GM23338 (cell line): ENCODE results near the gene MSH3. TPM values are rescaled to one million over a fixed set of nuclear protein-coding genes. Genes with fewer than 3 reads are reported as not detected.

ENCODE experiments used
- ATAC-seq: fragments of 200-7000 bp; cut with Tn5 transposase; 3 replicates; pipeline ENCODE4 v1.9.1; 2020
- DNase-seq: peaks from one replicate; pipeline ENCODE4 v3.0.0-alpha.2; 2015; ENCODE audit warnings: low spot score
- H2AFZ ChIP-seq: fragments of 200-600 bp; sonication (generic); 2 replicates; pipeline ENCODE4 v1.8.0; 2016; ENCODE audit warnings: antibody characterized with exemption, mild to moderate bottlenecking, moderate library complexity
- H3F3A ChIP-seq: fragments of 200-600 bp; sonication (generic); replicated peaks from 2 replicates; pipeline ENCODE4 v1.8.0; 2017; ENCODE audit warnings: antibody characterized with exemption, mixed run types, low read depth
- H3K27ac ChIP-seq: fragments of 200-600 bp; sonication (generic); 2 replicates; pipeline ENCODE4 v1.6.1; 2016; ENCODE audit warnings: low read depth
- H3K27me3 ChIP-seq: fragments of 200-600 bp; sonication (generic); 2 replicates; pipeline ENCODE4 v1.8.0; 2016; ENCODE audit warnings: mild to moderate bottlenecking, mixed run types, moderate library complexity; ENCODE audit not compliant: insufficient read depth
- H3K36me3 ChIP-seq: fragments of 200-600 bp; sonication (generic); 2 replicates; pipeline ENCODE4 v1.8.0; 2016; ENCODE audit warnings: mild to moderate bottlenecking; ENCODE audit not compliant: insufficient read depth
- H3K4me1 ChIP-seq: fragments of 200-600 bp; sonication (generic); 2 replicates; pipeline ENCODE4 v1.8.0; 2016; ENCODE audit warnings: mild to moderate bottlenecking, moderate library complexity; ENCODE audit not compliant: insufficient read depth
- H3K4me2 ChIP-seq: fragments of 200-600 bp; sonication (generic); 2 replicates; pipeline ENCODE4 v1.7.1; 2017; ENCODE audit warnings: mixed run types
- H3K4me3 ChIP-seq: fragments of 200-600 bp; sonication (generic); 2 replicates; pipeline ENCODE4 v1.6.1; 2016; ENCODE audit warnings: mixed run types
- H3K79me2 ChIP-seq: fragments of 200-600 bp; sonication (generic); replicated peaks from 2 replicates; pipeline ENCODE4 v1.8.0; 2017; ENCODE audit warnings: mild to moderate bottlenecking; ENCODE audit not compliant: insufficient read depth
- H3K9me2 ChIP-seq: fragments of 200-600 bp; sonication (generic); 2 replicates; pipeline ENCODE4 v1.8.0; 2017; ENCODE audit not compliant: insufficient read depth
- H4K20me1 ChIP-seq: fragments of 200-600 bp; sonication (generic); replicated peaks from 2 replicates; pipeline ENCODE4 v1.8.0; 2017; ENCODE audit warnings: mild to moderate bottlenecking; ENCODE audit not compliant: insufficient read depth
- H3K27ac Mint-ChIP-seq: 2 replicates; pipeline ENCODE4 v1.8.0; 2020; ENCODE audit warnings: inconsistent platforms, mild to moderate bottlenecking, moderate library complexity, mixed read lengths
- H3K27me3 Mint-ChIP-seq: 3 replicates; pipeline ENCODE4 v1.8.0; 2022; ENCODE audit warnings: low read depth, mild to moderate bottlenecking, moderate library complexity, mixed read lengths, inconsistent platforms; ENCODE audit not compliant: insufficient read depth, poor library complexity
- H3K36me3 Mint-ChIP-seq: 3 replicates; pipeline ENCODE4 v1.8.0; 2021; ENCODE audit warnings: low read depth, mild to moderate bottlenecking, inconsistent platforms, moderate library complexity, mixed read lengths
- H3K4me1 Mint-ChIP-seq: 3 replicates; pipeline ENCODE4 v1.8.0; 2020; ENCODE audit warnings: mild to moderate bottlenecking, inconsistent platforms, mixed read lengths
- H3K4me3 Mint-ChIP-seq: 3 replicates; pipeline ENCODE4 v1.8.0; 2021; ENCODE audit warnings: moderate library complexity, mild to moderate bottlenecking, inconsistent platforms, mixed read lengths
- H3K9me3 Mint-ChIP-seq: 3 replicates; pipeline ENCODE4 v1.8.0; 2020; ENCODE audit warnings: moderate library complexity, mild to moderate bottlenecking, inconsistent platforms, mixed read lengths
- CREB1 ChIP-seq: fragments of 250-450 bp; sonication (Bioruptor Pico); IDR thresholded peaks from 2 replicates; pipeline ENCODE4 v1.5.0; 2020; ENCODE audit warnings: low read depth, mild to moderate bottlenecking, moderate library complexity
- EZH2 ChIP-seq: fragments of 200-600 bp; sonication (generic); IDR thresholded peaks from one replicate; pipeline ENCODE4 v1.8.0; 2017; ENCODE audit warnings: antibody characterized with exemption, mild to moderate bottlenecking, low read depth; ENCODE audit not compliant: unreplicated experiment
- EZH2phosphoT487 ChIP-seq: fragments of 200-600 bp; sonication (generic); IDR thresholded peaks from one replicate; pipeline ENCODE4 v1.8.1; 2018; ENCODE audit warnings: antibody characterized with exemption; ENCODE audit not compliant: unreplicated experiment
- NANOG ChIP-seq: IDR thresholded peaks from 2 replicates; pipeline ENCODE4 v1.6.1; 2016; ENCODE audit warnings: antibody characterized with exemption, borderline replicate concordance
- POLR2AphosphoS5 ChIP-seq: IDR thresholded peaks from 2 replicates; pipeline ENCODE4 v1.6.1; 2016; ENCODE audit warnings: antibody characterized with exemption, low read depth
- STAT1 ChIP-seq: IDR thresholded peaks from one replicate; pipeline ENCODE4 v1.6.1; 2016; ENCODE audit warnings: antibody characterized with exemption; ENCODE audit not compliant: unreplicated experiment
- ZNF331 ChIP-seq: fragments of 250-450 bp; sonication (Bioruptor Pico); IDR thresholded peaks from 2 replicates; pipeline ENCODE4 v1.5.0; 2020; ENCODE audit warnings: low read depth, mild to moderate bottlenecking, moderate library complexity
- polyA plus RNA-seq: library from polyadenylated mRNA; unstranded; fragments of >200 nt; fragmentation: Nextera tagmentation; extraction: Ambion mirVana; gene quantifications from 2 replicates; pipeline ENCODE4 v1.2.1, GENCODE V29; 2016
- total RNA-seq: library from RNA; depleted of rRNA; stranded (reverse); fragments of >200 nt; shearing (Covaris generic); gene quantifications from 2 replicates; pipeline ENCODE4 v1.2.3, GENCODE V29; 2014
- TF ChIP-seq, protein P1 (sequence below): fragments of 250-450 bp; sonication (Bioruptor Pico); IDR thresholded peaks from 2 replicates; pipeline ENCODE4 v1.5.0; 2020; ENCODE audit warnings: mild to moderate bottlenecking, moderate library complexity
- TF ChIP-seq, protein P2 (sequence below): IDR thresholded peaks from 2 replicates; pipeline ENCODE4 v1.6.1; 2016; ENCODE audit warnings: antibody characterized with exemption
- TF ChIP-seq, protein P3 (sequence below): IDR thresholded peaks from one replicate; pipeline ENCODE4 v1.6.1; 2018; ENCODE audit warnings: antibody characterized with exemption; ENCODE audit not compliant: unreplicated experiment

Gene MSH3
- total and polyA plus RNA-seq, 2 experiments from 2014 or later: 13.3 to 16.6 TPM

DNA sequence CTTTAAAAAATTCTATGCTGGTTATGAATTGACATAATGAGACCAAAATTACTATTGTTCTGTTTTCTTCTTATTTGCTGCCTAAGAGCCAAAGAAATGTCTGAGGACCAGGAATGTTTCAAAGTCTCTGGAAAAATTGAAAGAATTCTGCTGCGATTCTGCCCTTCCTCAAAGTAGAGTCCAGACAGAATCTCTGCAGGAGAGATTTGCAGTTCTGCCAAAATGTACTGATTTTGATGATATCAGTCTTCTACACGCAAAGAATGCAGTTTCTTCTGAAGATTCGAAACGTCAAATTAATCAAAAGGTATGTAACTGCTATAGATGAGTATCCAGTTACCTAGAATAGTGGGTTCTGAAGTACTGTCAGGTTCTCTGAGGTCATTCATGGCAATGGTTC lies 10.6 kb downstream of the MSH3 start (continued):
- TF ChIP-seq, protein P1, sequence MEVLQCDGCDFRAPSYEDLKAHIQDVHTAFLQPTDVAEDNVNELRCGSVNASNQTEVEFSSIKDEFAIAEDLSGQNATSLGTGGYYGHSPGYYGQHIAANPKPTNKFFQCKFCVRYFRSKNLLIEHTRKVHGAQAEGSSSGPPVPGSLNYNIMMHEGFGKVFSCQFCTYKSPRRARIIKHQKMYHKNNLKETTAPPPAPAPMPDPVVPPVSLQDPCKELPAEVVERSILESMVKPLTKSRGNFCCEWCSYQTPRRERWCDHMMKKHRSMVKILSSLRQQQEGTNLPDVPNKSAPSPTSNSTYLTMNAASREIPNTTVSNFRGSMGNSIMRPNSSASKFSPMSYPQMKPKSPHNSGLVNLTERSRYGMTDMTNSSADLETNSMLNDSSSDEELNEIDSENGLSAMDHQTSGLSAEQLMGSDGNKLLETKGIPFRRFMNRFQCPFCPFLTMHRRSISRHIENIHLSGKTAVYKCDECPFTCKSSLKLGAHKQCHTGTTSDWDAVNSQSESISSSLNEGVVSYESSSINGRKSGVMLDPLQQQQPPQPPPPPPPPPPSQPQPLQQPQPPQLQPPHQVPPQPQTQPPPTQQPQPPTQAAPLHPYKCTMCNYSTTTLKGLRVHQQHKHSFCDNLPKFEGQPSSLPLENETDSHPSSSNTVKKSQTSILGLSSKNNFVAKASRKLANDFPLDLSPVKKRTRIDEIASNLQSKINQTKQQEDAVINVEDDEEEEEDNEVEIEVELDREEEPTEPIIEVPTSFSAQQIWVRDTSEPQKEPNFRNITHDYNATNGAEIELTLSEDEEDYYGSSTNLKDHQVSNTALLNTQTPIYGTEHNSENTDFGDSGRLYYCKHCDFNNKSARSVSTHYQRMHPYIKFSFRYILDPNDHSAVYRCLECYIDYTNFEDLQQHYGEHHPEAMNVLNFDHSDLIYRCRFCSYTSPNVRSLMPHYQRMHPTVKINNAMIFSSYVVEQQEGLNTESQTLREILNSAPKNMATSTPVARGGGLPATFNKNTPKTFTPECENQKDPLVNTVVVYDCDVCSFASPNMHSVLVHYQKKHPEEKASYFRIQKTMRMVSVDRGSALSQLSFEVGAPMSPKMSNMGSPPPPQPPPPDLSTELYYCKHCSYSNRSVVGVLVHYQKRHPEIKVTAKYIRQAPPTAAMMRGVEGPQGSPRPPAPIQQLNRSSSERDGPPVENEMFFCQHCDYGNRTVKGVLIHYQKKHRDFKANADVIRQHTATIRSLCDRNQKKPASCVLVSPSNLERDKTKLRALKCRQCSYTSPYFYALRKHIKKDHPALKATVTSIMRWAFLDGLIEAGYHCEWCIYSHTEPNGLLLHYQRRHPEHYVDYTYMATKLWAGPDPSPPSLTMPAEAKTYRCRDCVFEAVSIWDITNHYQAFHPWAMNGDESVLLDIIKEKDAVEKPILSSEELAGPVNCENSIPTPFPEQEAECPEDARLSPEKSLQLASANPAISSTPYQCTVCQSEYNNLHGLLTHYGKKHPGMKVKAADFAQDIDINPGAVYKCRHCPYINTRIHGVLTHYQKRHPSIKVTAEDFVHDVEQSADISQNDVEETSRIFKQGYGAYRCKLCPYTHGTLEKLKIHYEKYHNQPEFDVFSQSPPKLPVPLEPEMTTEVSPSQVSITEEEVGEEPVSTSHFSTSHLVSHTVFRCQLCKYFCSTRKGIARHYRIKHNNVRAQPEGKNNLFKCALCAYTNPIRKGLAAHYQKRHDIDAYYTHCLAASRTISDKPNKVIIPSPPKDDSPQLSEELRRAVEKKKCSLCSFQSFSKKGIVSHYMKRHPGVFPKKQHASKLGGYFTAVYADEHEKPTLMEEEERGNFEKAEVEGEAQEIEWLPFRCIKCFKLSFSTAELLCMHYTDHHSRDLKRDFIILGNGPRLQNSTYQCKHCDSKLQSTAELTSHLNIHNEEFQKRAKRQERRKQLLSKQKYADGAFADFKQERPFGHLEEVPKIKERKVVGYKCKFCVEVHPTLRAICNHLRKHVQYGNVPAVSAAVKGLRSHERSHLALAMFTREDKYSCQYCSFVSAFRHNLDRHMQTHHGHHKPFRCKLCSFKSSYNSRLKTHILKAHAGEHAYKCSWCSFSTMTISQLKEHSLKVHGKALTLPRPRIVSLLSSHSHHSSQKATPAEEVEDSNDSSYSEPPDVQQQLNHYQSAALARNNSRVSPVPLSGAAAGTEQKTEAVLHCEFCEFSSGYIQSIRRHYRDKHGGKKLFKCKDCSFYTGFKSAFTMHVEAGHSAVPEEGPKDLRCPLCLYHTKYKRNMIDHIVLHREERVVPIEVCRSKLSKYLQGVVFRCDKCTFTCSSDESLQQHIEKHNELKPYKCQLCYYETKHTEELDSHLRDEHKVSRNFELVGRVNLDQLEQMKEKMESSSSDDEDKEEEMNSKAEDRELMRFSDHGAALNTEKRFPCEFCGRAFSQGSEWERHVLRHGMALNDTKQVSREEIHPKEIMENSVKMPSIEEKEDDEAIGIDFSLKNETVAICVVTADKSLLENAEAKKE (CRISPR knock-in tag): no peak
- TF ChIP-seq CREB1 (CRISPR knock-in tag) (no peak), ZNF331 (CRISPR knock-in tag) (no peak)

DNA sequence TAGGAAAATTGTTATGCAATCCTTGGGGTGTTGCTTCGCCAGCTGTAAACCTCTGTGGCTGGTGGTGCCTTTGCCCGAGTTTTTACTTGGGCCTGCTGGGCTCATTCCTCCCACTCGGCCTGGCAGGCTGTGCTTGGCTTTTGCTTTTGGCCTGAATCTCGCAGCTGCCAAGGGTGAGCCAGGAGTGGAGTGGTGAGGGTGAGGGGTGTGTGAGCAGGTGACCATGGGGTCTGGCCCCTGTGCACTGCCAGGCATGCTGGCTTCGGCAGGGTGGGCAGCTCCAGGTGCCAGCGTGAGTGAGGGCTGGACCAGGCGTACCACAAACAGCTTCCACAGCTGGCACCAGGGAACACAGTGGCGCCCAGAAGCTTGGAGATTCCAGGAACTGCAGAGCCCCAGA lies 12.9 kb downstream of the MSH3 start:
- H3K4me3 ChIP-seq: no peak overlapping the region
- H3K4me1 ChIP-seq: no peaks in the 10 kb centered on the region
- ATAC-seq (no peak), DNase-seq (no peak)
- 0 out of 2 replicates have a peak, but pooled peaks cover 2% of the 10 kb centered on the region for H4K20me1 ChIP-seq
- H3K9me2 ChIP-seq: no peaks in the 10 kb centered on the region
- no peaks in the 10 kb centered on the region for H3F3A ChIP-seq
- Mint-ChIP-seq H3K27me3 (no peaks in the 10 kb centered on the region), H3K9me3 (no peaks in the 10 kb centered on the region), H3K36me3 (peaks cover 60% of the 10 kb centered on the region), H3K4me1 (no peaks in the 10 kb centered on the region), H3K27ac (no peak overlapping the region), H3K4me3 (no peak overlapping the region)
- peaks cover 13% of the 10 kb centered on the region; the same call in 1 of the 2 replicates for H3K36me3 ChIP-seq
- no peaks in the 10 kb centered on the region for H3K27me3 ChIP-seq
- H2AFZ ChIP-seq: no peak overlapping the region
- no peak overlapping the region for H3K27ac ChIP-seq
- peaks cover 18% of the 10 kb centered on the region; the same call in 1 of the 2 replicates for H3K79me2 ChIP-seq
- H3K4me2 ChIP-seq: no peak overlapping the region
- TF ChIP-seq EZH2: no peak
- TF ChIP-seq STAT1: no peak
- TF ChIP-seq, protein P2, sequence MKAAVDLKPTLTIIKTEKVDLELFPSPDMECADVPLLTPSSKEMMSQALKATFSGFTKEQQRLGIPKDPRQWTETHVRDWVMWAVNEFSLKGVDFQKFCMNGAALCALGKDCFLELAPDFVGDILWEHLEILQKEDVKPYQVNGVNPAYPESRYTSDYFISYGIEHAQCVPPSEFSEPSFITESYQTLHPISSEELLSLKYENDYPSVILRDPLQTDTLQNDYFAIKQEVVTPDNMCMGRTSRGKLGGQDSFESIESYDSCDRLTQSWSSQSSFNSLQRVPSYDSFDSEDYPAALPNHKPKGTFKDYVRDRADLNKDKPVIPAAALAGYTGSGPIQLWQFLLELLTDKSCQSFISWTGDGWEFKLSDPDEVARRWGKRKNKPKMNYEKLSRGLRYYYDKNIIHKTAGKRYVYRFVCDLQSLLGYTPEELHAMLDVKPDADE: no peak
- TF ChIP-seq, protein P3, sequence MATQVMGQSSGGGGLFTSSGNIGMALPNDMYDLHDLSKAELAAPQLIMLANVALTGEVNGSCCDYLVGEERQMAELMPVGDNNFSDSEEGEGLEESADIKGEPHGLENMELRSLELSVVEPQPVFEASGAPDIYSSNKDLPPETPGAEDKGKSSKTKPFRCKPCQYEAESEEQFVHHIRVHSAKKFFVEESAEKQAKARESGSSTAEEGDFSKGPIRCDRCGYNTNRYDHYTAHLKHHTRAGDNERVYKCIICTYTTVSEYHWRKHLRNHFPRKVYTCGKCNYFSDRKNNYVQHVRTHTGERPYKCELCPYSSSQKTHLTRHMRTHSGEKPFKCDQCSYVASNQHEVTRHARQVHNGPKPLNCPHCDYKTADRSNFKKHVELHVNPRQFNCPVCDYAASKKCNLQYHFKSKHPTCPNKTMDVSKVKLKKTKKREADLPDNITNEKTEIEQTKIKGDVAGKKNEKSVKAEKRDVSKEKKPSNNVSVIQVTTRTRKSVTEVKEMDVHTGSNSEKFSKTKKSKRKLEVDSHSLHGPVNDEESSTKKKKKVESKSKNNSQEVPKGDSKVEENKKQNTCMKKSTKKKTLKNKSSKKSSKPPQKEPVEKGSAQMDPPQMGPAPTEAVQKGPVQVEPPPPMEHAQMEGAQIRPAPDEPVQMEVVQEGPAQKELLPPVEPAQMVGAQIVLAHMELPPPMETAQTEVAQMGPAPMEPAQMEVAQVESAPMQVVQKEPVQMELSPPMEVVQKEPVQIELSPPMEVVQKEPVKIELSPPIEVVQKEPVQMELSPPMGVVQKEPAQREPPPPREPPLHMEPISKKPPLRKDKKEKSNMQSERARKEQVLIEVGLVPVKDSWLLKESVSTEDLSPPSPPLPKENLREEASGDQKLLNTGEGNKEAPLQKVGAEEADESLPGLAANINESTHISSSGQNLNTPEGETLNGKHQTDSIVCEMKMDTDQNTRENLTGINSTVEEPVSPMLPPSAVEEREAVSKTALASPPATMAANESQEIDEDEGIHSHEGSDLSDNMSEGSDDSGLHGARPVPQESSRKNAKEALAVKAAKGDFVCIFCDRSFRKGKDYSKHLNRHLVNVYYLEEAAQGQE: no peak
- TF ChIP-seq ZNF331 (CRISPR knock-in tag): no peak
- TF ChIP-seq POLR2AphosphoS5: no peak
- no peak for TF ChIP-seq EZH2phosphoT487
- no peak for TF ChIP-seq CREB1 (CRISPR knock-in tag)
- no peak for TF ChIP-seq NANOG
